ENCODE results near the gene EVA1A.

Gene EVA1A

DNA sequence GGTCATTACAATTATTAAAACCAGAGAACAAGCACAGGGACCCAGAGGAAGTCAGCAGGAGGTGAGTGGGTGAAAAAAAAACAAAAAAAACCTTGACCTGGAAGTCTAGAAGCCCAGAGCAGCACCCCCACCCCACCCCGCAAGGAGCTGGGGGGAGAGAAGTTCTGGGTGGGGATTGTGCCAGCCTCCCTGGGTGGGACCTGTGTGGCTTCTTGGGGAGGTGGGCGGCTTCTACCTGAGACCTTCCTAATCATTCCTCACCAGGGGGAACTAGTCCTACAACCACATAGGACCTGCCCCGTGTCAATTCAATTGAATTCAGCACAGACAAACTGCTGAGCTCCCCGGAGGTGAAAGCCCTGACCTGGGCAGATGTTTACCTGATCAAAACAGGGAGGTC, 17.3 kb downstream of the EVA1A start:
- Histone ChIP-seq H3K4me3 (ENCODE audit: low read length) (no peak overlapping the region), H3K4me1 (ENCODE audit: control insufficient read depth, insufficient read depth, low read length) (no peaks in the 10 kb centered on the region), H3K9me3 (ENCODE audit: control insufficient read depth, low read length) (no peaks in the 10 kb centered on the region), H3K27me3 (ENCODE audit: control insufficient read depth, insufficient read depth, low read length) (no peaks in the 10 kb centered on the region), H3K9ac (ENCODE audit: low read length) (no peak overlapping the region), H3K36me3 (ENCODE audit: control insufficient read depth, insufficient read depth, low read length) (no peaks in the 10 kb centered on the region)

DNA sequence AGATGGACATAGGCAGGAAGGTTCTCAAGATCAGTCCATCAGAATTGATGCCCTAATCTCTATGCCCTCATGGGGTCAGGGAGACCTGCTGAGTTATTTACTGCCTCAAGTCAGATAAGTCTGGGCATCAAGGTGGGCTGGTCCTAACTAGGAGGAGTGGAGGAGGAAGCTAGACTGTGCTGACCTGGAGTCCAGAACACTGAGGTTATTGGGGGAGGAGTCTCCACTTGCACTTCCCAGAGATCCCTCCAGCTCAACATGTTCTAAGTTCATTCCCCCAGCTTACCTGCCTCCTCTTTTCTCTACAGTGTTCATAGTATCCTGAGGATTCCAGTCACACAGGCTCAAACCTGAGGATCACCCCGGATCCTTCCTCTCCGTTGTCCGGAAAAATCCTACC, 19.3 kb downstream of the EVA1A start:
- Histone ChIP-seq H3K4me3 (ENCODE audit: low read length) (no peak overlapping the region), H3K4me1 (ENCODE audit: control insufficient read depth, insufficient read depth, low read length) (no peaks in the 10 kb centered on the region), H3K36me3 (ENCODE audit: control insufficient read depth, insufficient read depth, low read length) (no peaks in the 10 kb centered on the region), H3K9ac (ENCODE audit: low read length) (no peak overlapping the region), H3K27me3 (ENCODE audit: control insufficient read depth, insufficient read depth, low read length) (no peaks in the 10 kb centered on the region), H3K9me3 (ENCODE audit: control insufficient read depth, low read length) (no peaks in the 10 kb centered on the region)

DNA sequence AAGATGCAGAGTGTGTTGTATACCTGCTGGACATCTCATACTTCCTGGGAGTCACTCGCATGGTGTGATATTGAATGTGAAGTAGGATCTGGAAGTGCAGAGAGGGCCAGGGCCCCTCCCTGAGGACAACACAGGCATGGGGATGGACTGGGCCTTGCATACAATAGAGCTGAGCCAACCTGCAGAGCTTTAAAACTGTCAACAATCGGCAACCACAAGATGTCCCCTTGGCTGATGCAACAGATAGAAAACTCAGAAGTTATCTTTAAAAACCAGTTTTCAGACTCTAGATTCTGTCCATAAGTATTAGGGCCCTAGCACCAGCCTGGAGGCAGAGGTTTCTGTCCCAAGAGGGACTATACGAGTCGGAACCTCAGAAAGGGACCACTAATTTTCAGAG, 19.7 kb downstream of the EVA1A start:
- H3K9ac ChIP-seq (ENCODE audit: low read length), result no peak overlapping the region
- H3K4me3 ChIP-seq (ENCODE audit: low read length), result no peak overlapping the region
- H3K4me1 ChIP-seq (ENCODE audit: control insufficient read depth, insufficient read depth, low read length), result no peaks in the 10 kb centered on the region
- H3K27me3 ChIP-seq (ENCODE audit: control insufficient read depth, insufficient read depth, low read length), result no peaks in the 10 kb centered on the region
- H3K9me3 ChIP-seq (ENCODE audit: control insufficient read depth, low read length), result no peaks in the 10 kb centered on the region
- H3K36me3 ChIP-seq (ENCODE audit: control insufficient read depth, insufficient read depth, low read length), result no peaks in the 10 kb centered on the region

DNA sequence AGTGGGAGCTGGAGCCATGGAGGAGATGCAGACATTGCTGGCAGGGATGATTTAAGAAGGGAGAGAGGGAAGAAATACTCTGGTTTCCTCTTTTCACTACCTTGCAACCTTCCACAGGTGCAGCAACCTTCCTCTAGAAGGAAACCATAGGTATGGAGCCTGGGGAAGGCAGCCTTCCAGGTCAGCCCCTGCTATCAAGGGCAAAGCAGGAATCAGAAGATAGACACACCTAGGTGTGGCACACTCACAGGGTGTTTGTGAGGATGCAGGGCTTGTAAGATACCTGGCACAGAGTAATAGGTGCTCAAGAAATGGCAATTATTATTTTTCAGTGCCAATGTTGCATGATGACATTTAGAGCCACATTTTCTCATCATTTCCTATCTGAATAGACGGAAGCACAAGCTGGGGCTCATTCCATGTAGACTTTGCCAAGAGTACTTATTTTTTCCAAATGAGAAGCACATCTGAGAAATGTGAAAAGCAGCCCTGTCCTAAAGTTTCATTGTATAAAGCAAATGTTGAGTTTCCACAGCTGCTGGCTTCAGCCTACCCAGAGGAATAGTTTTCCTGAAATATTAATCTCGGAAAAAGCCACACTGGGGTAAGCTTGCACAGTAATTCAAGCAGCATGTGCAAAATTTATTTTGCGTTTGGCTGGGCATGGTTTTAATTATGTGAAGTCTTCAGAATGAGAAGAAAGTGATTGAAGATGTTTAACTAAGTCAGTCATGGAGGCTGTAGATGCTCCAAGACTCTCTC, 20.6 kb downstream of the EVA1A start:
- no peaks in the 10 kb centered on the region for H3K4me1 ChIP-seq (ENCODE audit: control insufficient read depth, insufficient read depth, low read length)
- no peaks in the 10 kb centered on the region for H3K9me3 ChIP-seq (ENCODE audit: control insufficient read depth, low read length)
- no peaks in the 10 kb centered on the region for H3K27me3 ChIP-seq (ENCODE audit: control insufficient read depth, insufficient read depth, low read length)
- H3K4me3 ChIP-seq (ENCODE audit: low read length), result no peak overlapping the region
- no peaks in the 10 kb centered on the region for H3K36me3 ChIP-seq (ENCODE audit: control insufficient read depth, insufficient read depth, low read length)
- H3K9ac ChIP-seq (ENCODE audit: low read length), result no peak overlapping the region

DNA sequence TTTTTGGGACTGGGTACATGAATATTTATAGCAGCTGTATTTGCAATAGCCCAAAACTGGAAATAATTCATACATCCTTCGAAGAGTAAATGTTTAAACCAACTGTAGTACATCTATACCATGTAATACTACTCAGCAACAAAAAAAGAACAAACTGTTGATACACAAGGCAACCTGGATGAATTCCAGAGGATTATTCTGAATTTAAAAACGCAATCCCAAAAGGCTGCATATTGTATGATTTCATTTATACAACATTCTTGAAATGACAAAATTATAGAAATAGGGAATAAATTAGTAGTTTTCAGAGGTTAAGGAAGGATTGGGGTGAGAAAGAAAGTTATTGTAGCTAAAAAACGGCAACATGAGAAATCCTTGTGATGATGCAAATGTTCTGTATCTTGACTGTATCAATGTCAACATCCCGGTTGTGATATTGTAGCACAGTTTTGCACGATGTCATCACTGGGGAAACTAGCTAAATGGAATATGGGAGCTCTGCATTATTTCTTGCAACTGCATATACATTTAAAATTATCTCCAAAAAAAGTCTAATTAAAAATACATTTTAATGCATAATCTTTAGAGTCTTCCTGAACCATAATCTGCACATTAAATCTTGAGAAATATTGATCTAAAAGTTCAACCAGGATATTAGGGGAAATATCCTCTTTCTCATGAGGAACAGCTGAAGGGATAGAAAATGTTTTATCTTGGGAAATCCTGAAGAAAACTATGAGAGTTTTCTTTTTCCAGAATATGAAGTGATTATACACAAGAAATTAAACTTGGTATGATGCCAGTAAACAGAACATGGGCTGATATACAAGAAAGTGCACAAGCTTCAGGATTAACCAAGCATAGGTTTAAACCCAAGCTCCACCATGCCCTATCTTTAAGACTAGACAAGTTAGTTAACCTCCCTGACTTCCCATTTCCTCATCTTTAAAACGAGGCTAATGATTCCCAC, 21.9 kb downstream of the EVA1A start:
- Histone ChIP-seq H3K36me3 (ENCODE audit: control insufficient read depth, insufficient read depth, low read length) (no peaks in the 10 kb centered on the region), H3K27me3 (ENCODE audit: control insufficient read depth, insufficient read depth, low read length) (no peaks in the 10 kb centered on the region), H3K9ac (ENCODE audit: low read length) (no peak overlapping the region), H3K4me1 (ENCODE audit: control insufficient read depth, insufficient read depth, low read length) (no peaks in the 10 kb centered on the region), H3K9me3 (ENCODE audit: control insufficient read depth, low read length) (no peaks in the 10 kb centered on the region), H3K4me3 (ENCODE audit: low read length) (no peak overlapping the region)

DNA sequence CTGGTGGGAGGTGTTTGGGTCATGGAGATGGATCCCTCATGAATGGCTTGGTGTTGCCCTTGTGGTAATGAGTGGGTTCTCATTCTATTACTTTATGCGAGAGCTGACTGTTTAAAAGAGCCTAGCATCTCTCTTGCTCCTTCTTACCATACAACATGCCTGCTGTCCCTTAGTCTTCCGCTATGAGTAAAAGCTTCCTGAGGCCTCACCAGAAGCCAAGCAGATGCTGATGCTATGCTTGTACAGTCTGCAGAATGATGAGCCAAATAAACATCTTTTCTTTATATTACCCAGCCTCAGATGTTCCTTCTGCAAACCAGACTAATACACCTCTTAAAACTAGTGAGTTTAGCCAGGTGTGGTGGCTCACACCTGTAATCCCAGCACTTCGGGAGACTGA, 23.1 kb downstream of the EVA1A start:
- Histone ChIP-seq H3K36me3 (ENCODE audit: control insufficient read depth, insufficient read depth, low read length) (no peaks in the 10 kb centered on the region), H3K9me3 (ENCODE audit: control insufficient read depth, low read length) (no peaks in the 10 kb centered on the region)

DNA sequence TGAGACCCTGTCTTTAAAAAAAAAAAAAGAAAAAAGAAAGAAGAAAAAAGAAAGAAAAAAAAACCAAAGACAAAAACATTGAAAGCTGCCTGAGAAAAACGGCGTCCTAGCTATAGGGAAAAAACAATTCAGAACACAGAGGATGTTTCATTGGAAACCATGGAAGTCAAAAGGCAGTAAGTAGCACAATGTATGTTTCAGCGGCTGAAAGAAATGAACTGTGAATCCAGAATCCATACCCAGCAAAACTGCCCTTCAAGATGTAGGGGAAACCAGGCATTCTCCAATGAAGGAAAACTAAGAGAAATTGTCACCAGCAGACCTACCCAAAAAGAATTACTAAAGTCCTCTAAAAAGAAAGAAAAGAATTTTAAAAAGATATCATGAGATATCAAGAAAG, 27.6 kb downstream of the EVA1A start:
- Histone ChIP-seq H3K4me3 (ENCODE audit: low read length) (no peak overlapping the region), H3K36me3 (ENCODE audit: control insufficient read depth, insufficient read depth, low read length) (no peaks in the 10 kb centered on the region), H3K9me3 (ENCODE audit: control insufficient read depth, low read length) (no peaks in the 10 kb centered on the region), H3K9ac (ENCODE audit: low read length) (no peak overlapping the region), H3K27me3 (ENCODE audit: control insufficient read depth, insufficient read depth, low read length) (no peaks in the 10 kb centered on the region), H3K4me1 (ENCODE audit: control insufficient read depth, insufficient read depth, low read length) (no peaks in the 10 kb centered on the region)

More for the DNA sequence above, 23.1 kb downstream of the EVA1A start:
- Histone ChIP-seq H3K4me3 (ENCODE audit: low read length) (no peak overlapping the region), H3K27me3 (ENCODE audit: control insufficient read depth, insufficient read depth, low read length) (no peaks in the 10 kb centered on the region), H3K4me1 (ENCODE audit: control insufficient read depth, insufficient read depth, low read length) (no peaks in the 10 kb centered on the region), H3K9ac (ENCODE audit: low read length) (no peak overlapping the region)

DNA sequence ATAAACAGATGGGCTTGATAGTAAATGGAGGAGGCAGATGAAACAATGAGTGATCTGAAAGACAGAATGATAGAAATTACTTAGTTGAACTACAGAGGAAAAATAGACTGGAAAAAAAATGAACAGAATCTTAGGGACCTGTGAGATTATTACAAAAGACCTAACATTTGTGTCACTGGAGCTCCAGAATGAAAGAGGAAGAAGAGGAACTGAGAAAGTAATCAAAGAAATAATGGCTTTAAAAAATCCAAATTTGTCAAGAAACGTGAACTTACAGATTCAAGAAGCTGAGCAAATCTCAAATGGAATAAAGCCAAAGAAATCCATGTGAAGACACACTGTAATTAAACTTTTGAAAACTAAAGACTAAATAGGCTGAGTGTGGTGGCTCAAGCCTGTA, 28.3 kb downstream of the EVA1A start:
- H3K27me3 ChIP-seq (ENCODE audit: control insufficient read depth, insufficient read depth, low read length), result no peaks in the 10 kb centered on the region
- H3K9me3 ChIP-seq (ENCODE audit: control insufficient read depth, low read length), result no peaks in the 10 kb centered on the region
- H3K4me1 ChIP-seq (ENCODE audit: control insufficient read depth, insufficient read depth, low read length), result no peaks in the 10 kb centered on the region
- H3K9ac ChIP-seq (ENCODE audit: low read length), result no peak overlapping the region
- H3K36me3 ChIP-seq (ENCODE audit: control insufficient read depth, insufficient read depth, low read length), result no peaks in the 10 kb centered on the region
- no peak overlapping the region for H3K4me3 ChIP-seq (ENCODE audit: low read length)

DNA sequence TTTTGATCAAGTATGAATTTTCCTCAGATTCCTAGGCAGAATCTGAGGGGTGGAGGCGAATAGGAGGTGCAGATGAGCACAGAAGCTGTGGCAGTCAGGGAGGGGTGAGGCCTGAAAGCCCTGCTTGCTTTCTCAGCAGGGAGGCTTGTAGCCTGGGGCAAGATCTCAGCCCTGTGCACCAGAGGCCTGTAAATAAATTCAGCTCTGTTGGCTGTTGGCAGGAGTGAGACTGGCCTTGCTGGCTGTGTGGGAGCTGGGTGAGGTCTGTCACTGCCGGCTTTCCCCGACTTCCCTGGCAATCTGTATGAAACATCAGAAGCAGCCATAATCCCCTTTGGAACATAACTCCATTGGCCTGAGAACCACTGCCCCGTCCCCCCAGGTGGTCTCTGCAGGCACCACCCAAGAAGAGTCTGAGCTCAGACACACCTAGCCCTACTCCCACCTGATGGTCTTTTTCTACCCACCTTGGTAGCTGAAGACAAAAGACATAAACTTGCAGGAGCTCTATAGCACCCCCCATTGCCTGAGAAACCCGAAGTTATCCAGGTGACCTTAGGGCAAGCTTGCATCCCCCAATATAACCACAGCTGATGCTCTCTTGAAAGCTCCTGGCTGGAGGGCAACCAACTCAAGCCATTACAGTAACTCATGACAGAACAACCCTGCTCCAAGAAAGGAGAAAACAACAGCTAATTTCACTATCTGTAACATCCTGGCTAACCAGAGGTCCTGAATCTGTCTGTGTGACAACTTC, 32.3 kb downstream of the EVA1A start:
- Histone ChIP-seq H3K4me3 (ENCODE audit: low read length) (no peak overlapping the region), H3K9ac (ENCODE audit: low read length) (no peak overlapping the region), H3K36me3 (ENCODE audit: control insufficient read depth, insufficient read depth, low read length) (no peaks in the 10 kb centered on the region), H3K4me1 (ENCODE audit: control insufficient read depth, insufficient read depth, low read length) (peaks cover 5% of the 10 kb centered on the region), H3K9me3 (ENCODE audit: control insufficient read depth, low read length) (no peaks in the 10 kb centered on the region), H3K27me3 (ENCODE audit: control insufficient read depth, insufficient read depth, low read length) (peaks cover 5% of the 10 kb centered on the region)

DNA sequence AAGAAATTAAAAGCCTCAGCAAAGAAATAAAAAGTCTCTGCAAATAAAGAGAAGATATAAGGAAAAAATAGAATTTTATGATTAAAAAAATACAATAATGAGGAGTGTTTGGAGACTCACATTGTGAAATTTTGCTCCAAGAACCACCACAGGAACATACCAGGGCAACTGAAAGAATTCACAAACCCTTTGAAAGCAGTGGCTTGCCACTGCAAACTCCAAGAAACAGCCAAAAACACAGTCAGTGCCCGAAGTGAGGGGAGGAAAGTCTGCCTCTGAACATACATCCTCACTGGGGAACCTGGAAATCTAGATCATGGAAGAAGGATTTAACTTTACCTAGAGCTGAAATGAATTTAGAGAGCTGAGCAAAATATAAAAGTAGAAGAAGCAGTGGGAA, 33.1 kb downstream of the EVA1A start:
- peaks cover 5% of the 10 kb centered on the region for H3K27me3 ChIP-seq (ENCODE audit: control insufficient read depth, insufficient read depth, low read length)
- no peaks in the 10 kb centered on the region for H3K9me3 ChIP-seq (ENCODE audit: control insufficient read depth, low read length)
- H3K4me1 ChIP-seq (ENCODE audit: control insufficient read depth, insufficient read depth, low read length), result peaks cover 8% of the 10 kb centered on the region
- no peak overlapping the region for H3K4me3 ChIP-seq (ENCODE audit: low read length)
- H3K36me3 ChIP-seq (ENCODE audit: control insufficient read depth, insufficient read depth, low read length), result no peaks in the 10 kb centered on the region
- H3K9ac ChIP-seq (ENCODE audit: low read length), result no peak overlapping the region

DNA sequence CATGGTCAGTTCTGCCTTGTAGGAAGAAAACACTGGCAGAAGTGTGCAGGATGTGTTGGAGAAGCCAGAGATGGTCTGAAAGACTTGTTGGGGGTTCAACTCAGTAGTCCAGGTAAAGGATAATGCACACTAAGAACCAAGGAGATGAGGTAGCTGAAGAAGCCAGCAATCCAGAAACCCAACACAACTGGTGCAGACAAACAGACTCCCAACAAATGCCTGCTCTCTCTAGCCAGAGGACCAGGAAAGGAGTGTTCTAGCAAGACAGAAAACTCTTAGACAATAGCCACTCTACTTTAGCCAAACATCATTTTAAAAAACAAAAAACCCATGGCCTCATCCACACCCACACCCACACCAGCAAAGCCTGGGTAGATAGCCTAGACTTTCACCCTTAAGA, 33.9 kb downstream of the EVA1A start:
- no peaks in the 10 kb centered on the region for H3K9me3 ChIP-seq (ENCODE audit: control insufficient read depth, low read length)
- H3K27me3 ChIP-seq (ENCODE audit: control insufficient read depth, insufficient read depth, low read length), result peaks cover 5% of the 10 kb centered on the region
- H3K4me1 ChIP-seq (ENCODE audit: control insufficient read depth, insufficient read depth, low read length), result peaks cover 8% of the 10 kb centered on the region
- no peak overlapping the region for H3K9ac ChIP-seq (ENCODE audit: low read length)
- H3K36me3 ChIP-seq (ENCODE audit: control insufficient read depth, insufficient read depth, low read length), result no peaks in the 10 kb centered on the region
- no peak overlapping the region for H3K4me3 ChIP-seq (ENCODE audit: low read length)
